ENCODE measurements around the gene XIRP1. TPM values are rescaled to one million over a fixed set of nuclear protein-coding genes. Genes with fewer than 3 reads are reported as not detected.

XIRP1 gene
- total RNA-seq (2021; ENCODE audit: unreplicated experiment) (not detected), Bru-seq, nascent RNA (not detected), BruChase-seq, experiment 1, labeled RNA remaining after a 6-hour chase (not detected), BruChase-seq, experiment 2, labeled RNA remaining after a 2-hour chase (not detected)
- 0.01 TPM in 1 of 2 replicates, not detected in the other for polyA plus RNA-seq (2012)
- long read RNA-seq, result 0 reads

DNA sequence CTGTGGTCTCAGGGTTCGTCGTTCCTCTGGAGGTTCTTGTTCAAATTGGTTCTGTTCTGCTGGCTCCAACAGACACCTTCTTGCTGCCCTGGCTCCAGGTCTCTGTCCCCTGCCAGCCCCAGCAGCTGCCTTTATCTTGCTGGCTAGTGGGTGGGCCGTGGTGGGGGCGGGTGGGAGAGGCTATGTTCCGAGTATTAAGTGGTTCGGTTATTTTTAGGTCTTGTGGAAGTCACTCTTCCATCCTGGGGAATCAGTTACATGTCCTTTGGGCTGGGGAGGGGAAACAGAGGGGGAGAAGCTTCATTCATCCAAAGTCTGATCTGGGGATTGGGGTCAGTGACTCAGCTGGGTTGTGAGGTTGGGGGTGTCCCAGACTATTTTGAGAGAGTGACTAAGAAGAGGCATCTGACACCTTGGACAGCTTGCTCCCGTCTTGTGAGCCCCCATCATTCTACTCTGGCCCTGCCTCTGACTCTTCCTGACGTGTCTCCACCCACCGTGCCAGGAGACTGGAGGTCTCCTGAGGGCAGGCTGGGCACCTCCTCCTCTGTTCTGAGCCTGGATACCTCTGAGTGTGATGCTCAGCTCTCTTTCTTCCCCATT, at the start of gene XIRP1:
Gene XIRP1 (minus strand): TSS at position 106 of the 603 bp plus-strand sequence. CDS start 3,150 bp downstream, outside the sequence.
- Histone ChIP-seq H3K9me2 (ENCODE audit: insufficient read depth) (no peaks in the 10 kb centered on the region), H3K4me3 (replicated peaks in 1 of 2; ENCODE audit: low read depth in 1 of 2, low read length in 2 of 2) (no peak within 1 kb of the TSS), H3K9ac (ENCODE audit: low read length) (no peak within 1 kb of the TSS), H2AFZ (ENCODE audit: low read depth, low read length, poor library complexity, severe bottlenecking) (no peak within 1 kb of the TSS), H4K20me1 (ENCODE audit: insufficient read depth) (no peaks in the 10 kb centered on the region), H3K36me3 (ENCODE audit: control insufficient read depth in 1 of 2, insufficient read depth in 2 of 2, low read length in 2 of 2) (no peaks in the 10 kb centered on the region), H3K9me3 (ENCODE audit: control insufficient read depth in 1 of 2, insufficient read depth in 1 of 2, low read depth in 1 of 2, low read length in 2 of 2) (no peaks in the 10 kb centered on the region), H3K4me2 (ENCODE audit: low read length) (peak within 1 kb of the TSS; percentile 14; the same call in 1 of the 2 replicates), H3K4me1 (ENCODE audit: control insufficient read depth in 1 of 2, insufficient read depth in 2 of 2, low read length in 2 of 2) (peaks cover 2 to 29% of the 10 kb centered on the region in 2 experiments; a peak in 3 of 4 replicates), H3K79me2 (ENCODE audit: insufficient read depth, low read length) (no peaks in the 10 kb centered on the region), H3K27me3 (ENCODE audit: insufficient read depth, low read length) (no peaks in the 10 kb centered on the region), H3K27ac (ENCODE audit: low read depth, low read length) (no peak within 1 kb of the TSS)
- DNase-seq (ENCODE audit: low read depth, low spot score), result no peak
- TF ChIP-seq YY1 (IDR thresholded peaks at IDR 0.05; ENCODE audit: extremely low read depth, insufficient replicate concordance, low read depth, low read length) (no peak), TCF7L2 (IDR thresholded peaks at IDR 0.05; ENCODE audit: borderline replicate concordance, extremely low read depth, insufficient read depth, insufficient read length) (no peak), POLR2AphosphoS5 (IDR thresholded peaks at IDR 0.05; ENCODE audit: low read depth, low read length) (no peak), EZH2 (IDR thresholded peaks at IDR 0.05) (no peak), EZH2phosphoT487 (IDR thresholded peaks at IDR 0.05; ENCODE audit: borderline replicate concordance) (no peak), SRF (IDR thresholded peaks at IDR 0.05; ENCODE audit: low read depth) (no peak), ZNF274 (IDR thresholded peaks at IDR 0.05; ENCODE audit: low read depth, low read length) (no peak), CEBPB (IDR thresholded peaks at IDR 0.05; ENCODE audit: low read depth) (no peak), JUND (IDR thresholded peaks at IDR 0.05) (no peak), ATF3 (IDR thresholded peaks at IDR 0.05) (no peak), ZFX (IDR thresholded peaks at IDR 0.05) (no peak), POLR2A (IDR thresholded peaks at IDR 0.05; ENCODE audit: borderline replicate concordance, extremely low read depth, insufficient read depth, insufficient read length) (no peak), RAD21 (IDR thresholded peaks at IDR 0.05; ENCODE audit: low read depth) (no peak), ELF1 (IDR thresholded peaks at IDR 0.05; ENCODE audit: borderline replicate concordance, low read depth) (no peak), EGR1 (IDR thresholded peaks at IDR 0.05; ENCODE audit: low read depth) (no peak)
- TF ChIP-seq, protein P1, sequence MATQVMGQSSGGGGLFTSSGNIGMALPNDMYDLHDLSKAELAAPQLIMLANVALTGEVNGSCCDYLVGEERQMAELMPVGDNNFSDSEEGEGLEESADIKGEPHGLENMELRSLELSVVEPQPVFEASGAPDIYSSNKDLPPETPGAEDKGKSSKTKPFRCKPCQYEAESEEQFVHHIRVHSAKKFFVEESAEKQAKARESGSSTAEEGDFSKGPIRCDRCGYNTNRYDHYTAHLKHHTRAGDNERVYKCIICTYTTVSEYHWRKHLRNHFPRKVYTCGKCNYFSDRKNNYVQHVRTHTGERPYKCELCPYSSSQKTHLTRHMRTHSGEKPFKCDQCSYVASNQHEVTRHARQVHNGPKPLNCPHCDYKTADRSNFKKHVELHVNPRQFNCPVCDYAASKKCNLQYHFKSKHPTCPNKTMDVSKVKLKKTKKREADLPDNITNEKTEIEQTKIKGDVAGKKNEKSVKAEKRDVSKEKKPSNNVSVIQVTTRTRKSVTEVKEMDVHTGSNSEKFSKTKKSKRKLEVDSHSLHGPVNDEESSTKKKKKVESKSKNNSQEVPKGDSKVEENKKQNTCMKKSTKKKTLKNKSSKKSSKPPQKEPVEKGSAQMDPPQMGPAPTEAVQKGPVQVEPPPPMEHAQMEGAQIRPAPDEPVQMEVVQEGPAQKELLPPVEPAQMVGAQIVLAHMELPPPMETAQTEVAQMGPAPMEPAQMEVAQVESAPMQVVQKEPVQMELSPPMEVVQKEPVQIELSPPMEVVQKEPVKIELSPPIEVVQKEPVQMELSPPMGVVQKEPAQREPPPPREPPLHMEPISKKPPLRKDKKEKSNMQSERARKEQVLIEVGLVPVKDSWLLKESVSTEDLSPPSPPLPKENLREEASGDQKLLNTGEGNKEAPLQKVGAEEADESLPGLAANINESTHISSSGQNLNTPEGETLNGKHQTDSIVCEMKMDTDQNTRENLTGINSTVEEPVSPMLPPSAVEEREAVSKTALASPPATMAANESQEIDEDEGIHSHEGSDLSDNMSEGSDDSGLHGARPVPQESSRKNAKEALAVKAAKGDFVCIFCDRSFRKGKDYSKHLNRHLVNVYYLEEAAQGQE (IDR thresholded peaks at IDR 0.05; ENCODE audit: low read depth), result no peak
- TF ChIP-seq, protein P2, sequence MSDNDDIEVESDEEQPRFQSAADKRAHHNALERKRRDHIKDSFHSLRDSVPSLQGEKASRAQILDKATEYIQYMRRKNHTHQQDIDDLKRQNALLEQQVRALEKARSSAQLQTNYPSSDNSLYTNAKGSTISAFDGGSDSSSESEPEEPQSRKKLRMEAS (IDR thresholded peaks at IDR 0.05), result no peak
- TF ChIP-seq, protein P3, sequence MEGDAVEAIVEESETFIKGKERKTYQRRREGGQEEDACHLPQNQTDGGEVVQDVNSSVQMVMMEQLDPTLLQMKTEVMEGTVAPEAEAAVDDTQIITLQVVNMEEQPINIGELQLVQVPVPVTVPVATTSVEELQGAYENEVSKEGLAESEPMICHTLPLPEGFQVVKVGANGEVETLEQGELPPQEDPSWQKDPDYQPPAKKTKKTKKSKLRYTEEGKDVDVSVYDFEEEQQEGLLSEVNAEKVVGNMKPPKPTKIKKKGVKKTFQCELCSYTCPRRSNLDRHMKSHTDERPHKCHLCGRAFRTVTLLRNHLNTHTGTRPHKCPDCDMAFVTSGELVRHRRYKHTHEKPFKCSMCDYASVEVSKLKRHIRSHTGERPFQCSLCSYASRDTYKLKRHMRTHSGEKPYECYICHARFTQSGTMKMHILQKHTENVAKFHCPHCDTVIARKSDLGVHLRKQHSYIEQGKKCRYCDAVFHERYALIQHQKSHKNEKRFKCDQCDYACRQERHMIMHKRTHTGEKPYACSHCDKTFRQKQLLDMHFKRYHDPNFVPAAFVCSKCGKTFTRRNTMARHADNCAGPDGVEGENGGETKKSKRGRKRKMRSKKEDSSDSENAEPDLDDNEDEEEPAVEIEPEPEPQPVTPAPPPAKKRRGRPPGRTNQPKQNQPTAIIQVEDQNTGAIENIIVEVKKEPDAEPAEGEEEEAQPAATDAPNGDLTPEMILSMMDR (IDR thresholded peaks at IDR 0.05 in 2 of 3, conservative IDR thresholded peaks at IDR 0.05 in 1 of 3; ENCODE audit: borderline replicate concordance in 1 of 3, insufficient read depth in 1 of 3, low read depth in 2 of 3, low read length in 2 of 3), result no peak
- CTCF ChIA-PET, result interaction anchor here (6.9 kb wide), 1 partner anchor 97 kb away, joined by 112 read pairs; no protein-coding TSS in a partner anchor
- BruUV-seq (replicated peaks), result no TSS peak
- no peak for ATAC-seq
- POLR2A ChIA-PET, result no interaction called here
- intact Hi-C loops (cut with micrococcal nuclease), result loop anchor here (5.0 kb wide), 1 partner anchor 305 kb away; no protein-coding TSS in a partner anchor
- RAD21 ChIA-PET (ENCODE audit: low non-redundant PET in 1 of 2, low total read pairs in 2 of 2, uncharacterized antibody in 2 of 2, unreplicated experiment in 2 of 2), result interaction anchor here (1.0 to 3.5 kb wide), 2 partner anchors 95 to 96 kb away, joined by 8 to 21 read pairs; no protein-coding TSS in a partner anchor

Measured in HCT116 (cell line).